Activated T-cell treated with anti-CD3 and anti-CD28 coated beads, Interleukin-2, amount 50 U/mL, for 72 hours (primary cell): ENCODE results near the gene IGF2. TPM values are rescaled to one million over a fixed set of nuclear protein-coding genes. Genes with fewer than 3 reads are reported as not detected.

Experiments used
- ATAC-seq, 2 donors: fragments of 150-1000 bp; cut with Tn5 transposase; replicated peaks in 1 of 2; 2 replicates each; pipeline ENCODE4 v1.10.0; 2021; ENCODE audit warnings: moderate library complexity in 2 of 2, mild to moderate bottlenecking in 1 of 2
- DNase-seq, 2 donors: peaks; one replicate each; pipeline ENCODE4 v3.0.0; 2021 to 2022; ENCODE audit warnings: mixed read lengths in 1 of 2
- H3K27ac Mint-ChIP-seq: one replicate; pipeline ENCODE4 v1.8.0; 2022; ENCODE audit warnings: mild to moderate bottlenecking, moderate library complexity, mixed read lengths
- H3K27me3 Mint-ChIP-seq: one replicate; pipeline ENCODE4 v1.8.0; 2022; ENCODE audit warnings: low read depth, mixed read lengths
- H3K36me3 Mint-ChIP-seq, 2 donors: one replicate each; pipeline ENCODE4 v1.8.0; 2022; ENCODE audit warnings: mixed read lengths in 2 of 2, mild to moderate bottlenecking in 1 of 2; ENCODE audit not compliant: insufficient read depth in 2 of 2
- H3K4me1 Mint-ChIP-seq: one replicate; pipeline ENCODE4 v1.8.0; 2022; ENCODE audit warnings: low read depth, mixed read lengths
- H3K4me3 Mint-ChIP-seq, 2 donors: one replicate each; pipeline ENCODE4 v1.8.0; 2022; ENCODE audit warnings: mild to moderate bottlenecking in 2 of 2, mixed read lengths in 2 of 2, moderate library complexity in 2 of 2
- H3K9me3 Mint-ChIP-seq, 2 donors: one replicate each; pipeline ENCODE4 v1.8.0; 2022; ENCODE audit warnings: mixed read lengths in 2 of 2
- total RNA-seq, 2 donors: library from RNA; stranded (reverse); gene quantifications; one replicate each; pipeline ENCODE4 v1.2.3, GENCODE V29; 2022

IGF2 gene
- total RNA-seq, 2 donors from 2014 or later = 2.0 to 40.4 TPM

GRCh38 chr11:2142762-2143202 lies 3.6 kb upstream of the IGF2 start:
- peaks cover 60% of the 10 kb centered on the region for H3K27me3 Mint-ChIP-seq
- H3K9me3 Mint-ChIP-seq = no peaks in the 10 kb centered on the region
- peak overlapping the region; percentile 71 to 77 for H3K4me3 Mint-ChIP-seq
- H3K27ac Mint-ChIP-seq = peak overlapping the region; percentile 25
- peak; percentile 60 to 70 for DNase-seq
- peak; percentile 90 to 96 for ATAC-seq
- H3K36me3 Mint-ChIP-seq = no peaks in the 10 kb centered on the region
- peaks cover 25% of the 10 kb centered on the region for H3K4me1 Mint-ChIP-seq

- Mint-ChIP-seq H3K4me3 (peak overlapping the region in 1 of 2 donors; percentile 77), H3K27me3 (peaks cover 63% of the 10 kb centered on the region), H3K27ac (peak overlapping the region; percentile 25), H3K36me3 (no peaks in the 10 kb centered on the region), H3K4me1 (peaks cover 25% of the 10 kb centered on the region), H3K9me3 (no peaks in the 10 kb centered on the region)
- DNase-seq = no peak
- ATAC-seq = no peak
Observed at GRCh38 chr11:2142300-2142759, 3.1 kb upstream of the IGF2 start.

DNA sequence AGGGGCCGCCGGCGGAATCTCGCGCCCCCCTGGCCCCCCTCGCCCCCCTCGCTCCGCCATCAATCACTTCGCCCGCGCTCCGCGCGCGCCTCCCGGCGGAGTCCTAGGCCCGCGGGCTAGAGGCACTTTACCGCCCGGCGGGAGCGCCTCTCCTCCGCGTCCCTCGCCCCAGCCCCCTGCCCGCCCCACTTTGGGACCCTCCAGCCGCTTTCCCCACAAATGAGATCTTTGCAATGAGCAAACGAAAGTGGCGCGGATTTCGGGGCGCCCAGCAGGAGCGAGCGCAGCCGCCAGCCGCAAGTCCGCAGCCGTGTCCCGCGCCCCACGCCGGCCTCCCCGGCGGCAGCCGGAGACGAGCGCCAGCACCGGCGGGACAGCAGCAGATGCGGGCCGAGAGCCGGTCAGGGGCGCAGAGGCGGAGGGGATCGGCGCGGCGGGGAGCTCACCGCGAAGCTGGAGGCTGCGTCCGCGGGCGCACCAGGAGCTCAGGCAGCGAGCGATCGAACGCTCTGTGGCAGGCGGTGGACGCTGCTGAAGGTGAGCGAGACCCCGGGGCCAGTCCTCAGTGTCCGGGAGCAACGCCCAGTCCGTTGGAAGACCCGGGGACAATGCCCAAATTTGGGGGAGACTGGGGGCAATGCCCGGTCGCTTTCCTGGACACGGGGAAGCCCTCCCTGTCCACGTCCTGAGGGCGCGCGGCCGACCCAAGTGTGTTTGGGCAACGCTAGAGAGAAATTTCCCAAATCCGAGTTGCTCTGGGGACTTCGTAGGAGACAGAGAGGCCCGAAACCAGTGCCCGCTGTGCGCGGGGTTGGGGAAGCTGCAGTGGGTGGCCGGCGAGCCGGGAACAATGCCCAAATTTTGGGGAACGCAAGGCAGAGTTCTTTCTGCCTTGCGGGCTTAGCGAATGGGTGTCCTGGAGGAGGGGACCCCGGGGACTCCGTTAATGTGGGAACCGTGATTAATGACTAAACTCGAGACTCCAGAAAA lies 1.5 kb upstream of the IGF2 start:
- H3K27me3 Mint-ChIP-seq = peaks cover 63% of the 10 kb centered on the region
- peak overlapping the region; percentile 72 for H3K27ac Mint-ChIP-seq
- no peaks in the 10 kb centered on the region for H3K36me3 Mint-ChIP-seq
- H3K4me3 Mint-ChIP-seq = peak overlapping the region in 1 of 2 donors; percentile 45
- H3K4me1 Mint-ChIP-seq = peaks cover 25% of the 10 kb centered on the region
- DNase-seq (peak in 1 of 2 donors; percentile 24), ATAC-seq (no peak)
- H3K9me3 Mint-ChIP-seq = no peaks in the 10 kb centered on the region

DNA sequence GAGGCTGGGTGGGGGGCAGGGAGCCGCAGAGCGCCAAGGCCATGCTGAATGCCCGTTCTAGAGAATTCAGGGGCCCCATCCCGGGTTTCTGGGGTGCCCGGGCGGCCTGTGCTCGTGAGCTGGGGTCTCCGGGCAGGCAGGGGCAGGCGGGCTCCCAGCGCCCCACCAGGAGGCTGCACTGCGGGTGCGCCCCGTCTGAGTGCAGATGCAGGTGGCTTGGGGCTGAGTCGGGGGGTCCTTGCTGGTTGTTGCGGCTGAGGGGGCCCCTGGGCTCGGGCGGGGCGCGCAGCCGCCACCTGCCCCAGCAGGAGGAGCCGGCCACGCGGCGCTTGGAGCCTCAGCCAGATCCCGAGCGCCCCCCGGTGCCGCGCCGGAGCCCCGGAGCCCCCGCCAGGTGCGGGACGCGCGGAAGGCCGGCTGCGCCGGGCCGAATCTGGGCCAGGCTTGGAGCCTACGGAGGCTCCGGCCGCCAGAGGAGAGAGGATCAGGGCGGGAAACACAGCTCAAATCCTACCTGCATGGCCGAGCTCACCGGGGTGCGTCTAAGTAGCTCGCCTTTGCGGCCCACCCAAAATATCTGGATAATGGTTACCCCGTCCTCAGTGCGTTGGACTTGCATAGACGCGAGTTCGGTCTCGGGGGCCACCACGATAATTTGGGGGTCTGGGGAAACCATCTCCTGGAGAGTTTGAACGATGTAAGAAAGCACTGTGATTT lies 590 bp upstream of the IGF2 start:
- ATAC-seq = no peak
- no peaks in the 10 kb centered on the region for H3K36me3 Mint-ChIP-seq

DNA sequence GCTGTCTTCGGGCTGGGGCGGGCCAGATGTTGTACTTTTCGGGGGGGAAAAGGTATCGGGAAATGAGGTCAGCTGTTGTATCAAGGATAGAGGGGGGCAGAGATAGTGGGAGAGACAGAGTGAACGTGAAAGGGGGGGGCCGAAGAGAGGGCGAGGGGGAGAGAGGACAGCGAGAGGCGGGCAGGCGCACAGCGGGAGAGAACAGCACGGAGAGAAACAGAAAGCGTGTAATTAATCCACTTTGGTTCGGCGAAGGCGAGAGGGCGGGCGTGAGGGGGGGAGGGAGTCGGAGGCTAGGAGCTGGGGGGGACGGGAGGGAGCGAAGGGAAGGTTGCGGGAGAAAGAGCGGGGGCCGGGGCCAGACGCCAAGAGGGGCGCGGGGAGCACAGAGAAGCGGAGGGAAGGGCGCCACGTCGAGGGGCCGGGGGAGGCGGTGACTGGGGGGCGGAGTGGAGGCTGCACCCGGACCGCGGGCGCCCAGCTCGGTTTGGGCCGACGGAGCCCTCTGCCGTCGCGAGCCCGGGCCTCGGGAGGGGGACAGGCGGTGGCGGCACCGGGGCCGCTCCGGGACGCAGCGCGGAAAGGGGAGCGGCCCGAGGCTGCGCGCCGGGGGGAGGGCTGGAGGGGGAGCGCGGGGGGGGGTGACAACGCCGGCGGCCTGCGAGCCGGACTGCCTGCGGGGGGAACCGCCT lies 612 bp downstream of the IGF2 start:
- Mint-ChIP-seq H3K27me3 (peaks cover 72% of the 10 kb centered on the region), H3K36me3 (no peaks in the 10 kb centered on the region), H3K9me3 (no peaks in the 10 kb centered on the region), H3K27ac (no peak overlapping the region), H3K4me3 (peak overlapping the region; percentile 66 to 82), H3K4me1 (peaks cover 23% of the 10 kb centered on the region)
- no peak for ATAC-seq
- DNase-seq = no peak

More for the DNA sequence above, 590 bp upstream of the IGF2 start:
- peaks cover 61% of the 10 kb centered on the region for H3K27me3 Mint-ChIP-seq
- no peak for DNase-seq
- no peaks in the 10 kb centered on the region for H3K9me3 Mint-ChIP-seq
- no peak overlapping the region for H3K27ac Mint-ChIP-seq
- H3K4me3 Mint-ChIP-seq = peak overlapping the region in 1 of 2 donors; percentile 40
- peaks cover 25% of the 10 kb centered on the region for H3K4me1 Mint-ChIP-seq

GRCh38 chr11:2138068-2138430 lies 1.1 kb downstream of the IGF2 start:
- Mint-ChIP-seq H3K9me3 (no peaks in the 10 kb centered on the region), H3K27me3 (peaks cover 75% of the 10 kb centered on the region), H3K27ac (no peak overlapping the region), H3K4me3 (peak overlapping the region; percentile 66 to 82), H3K4me1 (peaks cover 17% of the 10 kb centered on the region), H3K36me3 (no peaks in the 10 kb centered on the region)
- ATAC-seq (no peak), DNase-seq (no peak)

- no peaks in the 10 kb centered on the region for H3K36me3 Mint-ChIP-seq
Observed at GRCh38 chr11:2137202-2138067, 1.8 kb downstream of the IGF2 start.

GRCh38 chr11:2136952-2137201 lies 2.3 kb downstream of the IGF2 start:
- H3K4me3 Mint-ChIP-seq = peak overlapping the region in 1 of 2 donors; percentile 45
- peaks cover 0 to 1% of the 10 kb centered on the region in 2 donors for H3K9me3 Mint-ChIP-seq
- no peak for DNase-seq
- H3K4me1 Mint-ChIP-seq = peaks cover 6% of the 10 kb centered on the region
- peaks cover 0 to under 1% of the 10 kb centered on the region in 2 donors for H3K36me3 Mint-ChIP-seq
- no peak for ATAC-seq
- peaks cover 75% of the 10 kb centered on the region for H3K27me3 Mint-ChIP-seq
- H3K27ac Mint-ChIP-seq = no peak overlapping the region

More at GRCh38 chr11:2137202-2138067, 1.8 kb downstream of the IGF2 start:
- DNase-seq (no peak), ATAC-seq (no peak)
- Mint-ChIP-seq H3K27me3 (peaks cover 75% of the 10 kb centered on the region), H3K4me1 (peaks cover 11% of the 10 kb centered on the region), H3K4me3 (peak overlapping the region; percentile 39 to 40), H3K27ac (no peak overlapping the region), H3K9me3 (no peaks in the 10 kb centered on the region)

GRCh38 chr11:2136209-2136951 lies 2.8 kb downstream of the IGF2 start:
- ATAC-seq (no peak), DNase-seq (no peak)
- peaks cover 2 to 6% of the 10 kb centered on the region in 2 donors for H3K9me3 Mint-ChIP-seq
- H3K4me1 Mint-ChIP-seq = peaks cover 4% of the 10 kb centered on the region
- H3K27ac Mint-ChIP-seq = no peak overlapping the region
- H3K36me3 Mint-ChIP-seq = peaks cover 0 to 6% of the 10 kb centered on the region in 2 donors
- peaks cover 75% of the 10 kb centered on the region for H3K27me3 Mint-ChIP-seq
- H3K4me3 Mint-ChIP-seq = peak overlapping the region in 1 of 2 donors; percentile 45

DNA sequence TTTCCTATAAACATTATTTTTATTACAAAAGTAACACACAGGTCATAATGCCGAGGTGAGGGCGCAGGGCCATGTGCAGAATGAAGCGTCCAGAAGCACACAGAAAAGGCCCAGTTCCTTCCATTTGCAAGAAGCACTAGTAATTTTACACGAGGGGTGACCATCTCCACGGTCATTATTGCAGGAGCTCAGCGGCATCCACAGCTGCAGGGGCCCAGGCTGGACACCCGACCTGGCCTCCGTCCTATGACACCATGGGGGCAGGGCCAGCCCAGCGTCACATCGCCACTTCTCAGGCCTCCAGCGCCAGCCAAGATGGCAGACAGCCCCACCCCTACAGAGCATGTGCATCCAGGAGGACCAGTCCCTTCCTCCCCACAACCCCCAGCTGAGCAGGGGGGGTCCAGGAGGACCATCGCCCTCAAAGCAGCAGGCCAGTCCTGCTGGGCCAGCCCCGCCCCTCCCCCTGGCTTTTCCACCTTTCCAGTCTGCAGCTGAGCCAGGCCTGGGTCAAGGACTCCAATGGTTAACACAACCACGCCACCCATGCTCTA lies 3.5 kb downstream of the IGF2 start:
- DNase-seq (no peak), ATAC-seq (no peak)
- Mint-ChIP-seq H3K4me3 (no peak overlapping the region), H3K27ac (no peak overlapping the region), H3K27me3 (peaks cover 75% of the 10 kb centered on the region), H3K9me3 (peaks cover 4 to 8% of the 10 kb centered on the region in 2 donors), H3K4me1 (no peaks in the 10 kb centered on the region), H3K36me3 (peaks cover 0 to 8% of the 10 kb centered on the region in 2 donors)

DNA sequence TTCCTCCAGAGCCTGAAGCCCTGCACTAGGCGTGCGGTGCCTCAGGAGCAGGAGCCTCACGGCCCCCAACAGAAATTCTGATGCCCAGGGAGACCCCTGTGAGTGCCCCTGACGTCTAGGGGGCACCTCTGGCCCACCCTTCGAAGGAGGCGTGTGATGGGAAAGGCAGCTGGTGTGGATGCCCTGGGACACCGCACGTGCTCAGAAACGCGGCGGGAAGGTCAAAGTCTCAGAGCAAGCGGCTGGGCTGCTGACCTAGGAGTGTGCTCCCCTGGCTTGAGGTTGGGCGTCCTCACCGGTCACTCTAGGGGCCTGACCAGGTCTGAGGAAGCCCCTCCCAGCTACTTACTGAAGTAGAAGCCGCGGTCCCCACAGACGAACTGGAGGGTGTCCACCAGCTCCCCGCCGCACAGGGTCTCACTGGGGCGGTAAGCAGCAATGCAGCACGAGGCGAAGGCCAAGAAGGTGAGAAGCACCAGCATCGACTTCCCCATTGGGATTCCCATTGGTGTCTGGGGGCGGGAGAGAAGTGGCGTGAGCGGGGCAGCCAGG lies 4.1 kb downstream of the IGF2 start:
- Mint-ChIP-seq H3K4me1 (no peaks in the 10 kb centered on the region), H3K4me3 (no peak overlapping the region), H3K27ac (no peak overlapping the region), H3K9me3 (peaks cover 4 to 8% of the 10 kb centered on the region in 2 donors), H3K27me3 (peaks cover 74% of the 10 kb centered on the region), H3K36me3 (peaks cover 0 to 8% of the 10 kb centered on the region in 2 donors)
- ATAC-seq = no peak
- no peak for DNase-seq
